ENCODE measurements around the gene ZAP70.

Gene ZAP70

GRCh38 chr2:97691166-97691565 lies 22.2 kb upstream of the ZAP70 start:
- no peak overlapping the region for H3K27ac ChIP-seq
- no peak for TF ChIP-seq ZFX (IDR thresholded peaks at IDR 0.05; ENCODE audit: borderline replicate concordance)

GRCh38 chr2:97693476-97693875 lies 19.9 kb upstream of the ZAP70 start:
- TF ChIP-seq CTCF (IDR thresholded peaks at IDR 0.05) (no peak), ZFX (IDR thresholded peaks at IDR 0.05; ENCODE audit: borderline replicate concordance) (no peak)
- H3K27ac ChIP-seq: no peak overlapping the region

GRCh38 chr2:97695744-97696143 lies 17.6 kb upstream of the ZAP70 start:
- TF ChIP-seq ZFX (IDR thresholded peaks at IDR 0.05; ENCODE audit: borderline replicate concordance) (no peak), CTCF (IDR thresholded peaks at IDR 0.05) (no peak)
- no peak overlapping the region for H3K27ac ChIP-seq

- TF ChIP-seq CTCF (IDR thresholded peaks at IDR 0.05) (peak; percentile 94), ZFX (IDR thresholded peaks at IDR 0.05; ENCODE audit: borderline replicate concordance) (no peak)
- H3K27ac ChIP-seq: no peak overlapping the region
Observed at GRCh38 chr2:97697252-97698235, 15.8 kb upstream of the ZAP70 start.

- TF ChIP-seq CTCF (IDR thresholded peaks at IDR 0.05): no peak
- H3K27ac ChIP-seq: no peak overlapping the region
Observed at GRCh38 chr2:97698530-97698929, 14.8 kb upstream of the ZAP70 start.

- no peak overlapping the region for H3K27ac ChIP-seq
- TF ChIP-seq ZFX (IDR thresholded peaks at IDR 0.05; ENCODE audit: borderline replicate concordance): no peak
- TF ChIP-seq CTCF (IDR thresholded peaks at IDR 0.05): peak; percentile 77
Observed at GRCh38 chr2:97699765-97700444, 13.5 kb upstream of the ZAP70 start.

GRCh38 chr2:97701186-97701585 lies 12.2 kb upstream of the ZAP70 start:
- H3K27ac ChIP-seq: no peak overlapping the region
- TF ChIP-seq CTCF (IDR thresholded peaks at IDR 0.05): no peak
- no peak for TF ChIP-seq ZFX (IDR thresholded peaks at IDR 0.05; ENCODE audit: borderline replicate concordance)

All from 22Rv1 (cell line).